DMS79 treated with DMSO at 0.1 percent for 48 hours (cell line): ENCODE results near the gene MRNIP.
"Not testable (repeated sequence)": the region's sequence is repeated elsewhere in the genome, so short reads cannot be mapped to it uniquely, and the experiment has no call there.

ENCODE experiments used
- DNase-seq: peaks from one replicate; lab custom pipeline; 2025; lab: John Stamatoyannopoulos, UW

MRNIP gene

DNA sequence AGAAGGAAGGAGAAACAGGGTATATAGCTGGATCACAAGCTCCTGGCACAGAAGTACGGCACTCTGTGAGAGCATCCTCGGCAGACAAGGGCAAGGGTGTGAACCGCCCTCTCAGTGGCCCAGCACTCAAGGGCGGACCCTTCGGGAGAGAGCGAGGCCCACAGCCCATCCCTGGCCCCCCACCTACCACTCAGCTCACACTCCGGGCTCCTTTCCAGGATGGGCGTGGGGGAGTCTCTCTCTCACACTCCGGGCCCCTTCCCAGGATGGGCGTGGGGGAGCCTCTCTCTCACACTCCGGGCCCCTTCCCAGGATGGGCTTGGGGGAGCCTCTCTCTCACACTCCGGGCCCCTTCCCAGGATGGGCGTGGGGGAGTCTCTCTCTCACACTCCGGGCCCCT, 12.9 kb upstream of the MRNIP start:
- not testable (repeated sequence) for DNase-seq

DNA sequence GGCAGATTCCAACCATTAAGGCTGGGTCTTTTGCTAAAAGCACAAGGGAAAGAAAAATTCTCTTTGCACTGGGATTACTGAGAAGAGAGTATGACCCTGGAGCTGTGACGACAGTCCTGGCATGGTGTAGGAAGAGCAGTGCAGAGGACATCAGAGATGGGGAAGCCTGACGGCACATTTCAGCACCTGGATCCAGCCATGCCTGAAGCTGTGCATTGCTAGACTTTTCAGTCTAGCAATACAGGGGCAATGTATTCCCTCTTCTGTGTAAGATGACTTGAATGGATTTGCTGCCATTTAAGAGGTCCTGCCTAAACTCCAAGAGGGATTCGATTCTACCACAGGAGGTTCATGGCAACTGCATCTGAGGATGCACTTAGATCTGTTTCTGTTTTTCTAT, 12.3 kb upstream of the MRNIP start:
- DNase-seq, result no peak

GRCh38 chr5:179870403-179870903, 11.8 kb upstream of the MRNIP start:
- DNase-seq, result peak; percentile 52

- DNase-seq, result no peak
Measured at GRCh38 chr5:179869641-179870402, 11.2 kb upstream of the MRNIP start.

DNA sequence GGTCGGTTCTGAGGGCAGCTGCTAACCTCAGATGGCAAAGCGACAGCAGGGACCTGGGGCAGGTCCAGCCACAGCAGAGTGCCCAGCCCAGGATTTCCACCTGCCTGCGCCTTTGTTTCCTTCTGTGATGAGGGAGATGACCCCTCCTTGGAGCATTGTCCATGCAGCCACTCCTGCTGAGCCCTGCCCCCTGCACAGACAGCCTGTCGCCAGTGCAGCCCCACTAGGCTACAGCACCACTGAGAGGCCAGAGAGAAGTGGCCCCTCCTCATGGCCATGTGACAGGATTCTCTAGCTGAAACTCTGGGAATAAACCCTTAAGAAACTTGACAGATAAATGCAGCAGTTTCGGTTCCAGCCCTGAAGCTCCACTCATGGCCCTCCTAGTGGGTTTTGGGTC, 10.5 kb upstream of the MRNIP start:
- no peak for DNase-seq

DNA sequence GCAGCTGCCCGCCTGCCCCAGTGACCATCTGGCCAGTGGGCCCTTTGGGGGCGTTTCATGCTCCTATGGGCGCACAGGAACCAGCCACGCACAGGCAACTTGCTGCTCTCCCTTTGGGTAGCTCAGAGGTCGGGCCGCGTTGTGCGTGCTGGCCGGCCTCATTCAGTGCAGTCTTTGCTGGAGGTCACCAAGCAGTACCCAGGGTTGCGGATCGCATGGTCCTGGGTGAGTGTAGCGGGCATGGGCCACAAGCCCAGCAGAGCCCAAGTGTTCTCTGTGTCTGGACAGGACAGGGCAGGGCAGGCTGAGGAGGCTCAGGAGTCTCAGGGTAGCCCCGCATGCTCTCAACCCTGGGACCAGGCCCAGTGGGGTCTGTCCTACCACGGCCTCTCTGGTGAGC, 9.9 kb upstream of the MRNIP start:
- no peak for DNase-seq

GRCh38 chr5:179867476-179867875, 8.9 kb upstream of the MRNIP start:
- DNase-seq, result no peak

GRCh38 chr5:179867079-179867465, 8.5 kb upstream of the MRNIP start:
- DNase-seq, result no peak

DNA sequence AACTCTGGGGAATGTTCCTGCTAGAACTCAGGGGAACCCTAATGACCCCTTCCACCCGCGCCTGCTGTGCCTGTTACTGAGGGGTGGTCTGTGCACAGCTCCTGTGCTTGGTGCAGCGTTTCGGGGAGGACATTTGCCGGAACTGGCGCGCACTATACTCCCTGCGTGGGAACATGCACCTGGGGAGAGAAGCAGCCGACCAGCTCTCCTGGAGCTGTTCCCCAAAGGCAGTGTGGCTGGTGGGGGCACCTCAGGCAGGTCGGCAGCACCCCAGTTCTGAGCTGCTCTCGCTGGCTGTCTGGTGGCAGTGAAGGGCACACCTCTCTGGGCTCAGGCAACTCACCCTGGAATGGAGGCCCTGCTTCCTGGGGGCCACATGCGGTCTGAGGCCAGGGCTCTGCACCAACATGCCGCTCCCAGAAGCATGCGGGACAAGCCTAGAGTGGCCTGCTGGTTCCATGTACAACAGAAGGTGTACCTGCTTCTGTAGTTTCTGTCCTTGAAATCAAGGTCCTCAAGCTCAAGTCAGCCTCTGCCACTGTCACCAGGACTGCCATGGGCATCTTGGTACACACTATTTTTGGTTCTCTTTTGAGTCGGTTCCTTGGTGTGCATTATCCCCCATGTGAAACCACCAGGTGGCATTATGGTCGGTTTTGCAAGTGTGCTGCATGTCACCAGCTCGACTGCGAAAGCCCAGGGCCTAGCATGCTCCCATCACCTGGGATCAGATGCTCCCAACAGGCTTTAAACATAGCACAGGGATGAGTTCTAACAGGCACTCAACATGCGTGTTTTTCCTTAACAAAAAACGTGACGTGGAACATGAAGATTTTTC, 7.8 kb upstream of the MRNIP start:
- DNase-seq, result no peak

GRCh38 chr5:179865491-179866240, 7.0 kb upstream of the MRNIP start:
- DNase-seq, result no peak

DNA sequence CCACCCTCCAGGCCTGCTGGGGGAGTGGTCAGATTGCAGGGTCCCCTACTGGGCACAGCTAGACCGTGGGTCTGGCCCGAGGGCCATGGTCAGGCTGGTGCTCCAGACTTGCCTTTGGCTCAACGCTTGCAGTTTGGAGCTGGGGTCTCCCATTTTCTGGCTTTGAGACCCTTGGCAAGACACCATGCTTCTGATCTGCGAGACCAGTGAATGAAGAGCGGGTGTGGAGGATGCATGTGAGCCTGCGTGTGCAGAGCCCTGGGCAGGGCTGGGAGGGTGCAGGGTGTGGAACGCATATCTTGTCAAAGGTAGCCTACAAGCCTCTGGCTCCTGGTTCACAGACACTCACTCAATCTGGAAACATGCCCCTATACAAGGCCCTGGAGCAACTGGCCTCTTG, 6.1 kb upstream of the MRNIP start:
- DNase-seq, result no peak

GRCh38 chr5:179863449-179864085, 5.0 kb upstream of the MRNIP start:
- no peak for DNase-seq

DNA sequence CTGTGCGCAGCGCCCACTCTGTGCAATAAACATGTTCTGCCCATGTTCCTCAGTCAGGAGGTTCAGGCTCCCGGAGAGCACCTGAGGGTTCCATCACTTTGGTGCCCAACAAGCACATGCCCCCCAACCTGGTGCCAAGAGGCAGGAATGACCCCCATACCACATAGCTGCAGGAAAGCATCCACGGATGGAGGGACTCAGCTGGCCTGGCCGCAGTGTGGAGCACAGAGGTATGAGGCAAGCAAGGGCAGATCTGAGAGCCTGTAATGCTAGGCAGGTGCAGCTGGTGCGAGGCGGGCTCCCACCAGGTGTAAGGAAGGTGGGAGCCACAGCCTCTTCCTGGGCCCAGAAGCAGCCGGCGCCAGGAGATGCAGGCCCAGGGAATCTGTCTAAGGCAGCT, 4.3 kb upstream of the MRNIP start:
- no peak for DNase-seq

GRCh38 chr5:179862296-179862695, 3.7 kb upstream of the MRNIP start:
- no peak for DNase-seq

DNA sequence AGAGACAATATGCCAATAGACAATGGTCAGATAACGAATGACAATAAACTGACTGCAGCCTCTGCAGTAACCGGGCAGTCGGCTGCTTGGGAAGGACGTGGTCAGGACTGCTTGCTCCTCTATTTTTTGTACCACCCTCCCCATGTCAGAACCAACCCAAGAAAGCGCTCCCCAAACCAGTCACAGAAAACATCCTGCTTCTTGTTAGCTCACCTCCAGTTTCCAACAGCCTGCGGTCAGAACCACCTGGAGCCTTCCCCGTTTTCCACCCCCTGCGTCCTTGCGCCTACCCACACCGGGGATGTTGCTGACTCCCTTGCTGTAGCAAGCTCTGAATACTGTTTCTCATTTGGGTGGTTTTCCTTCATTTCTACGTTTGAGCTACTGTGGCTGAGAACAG, 1.7 kb upstream of the MRNIP start:
- DNase-seq, result no peak

DNA sequence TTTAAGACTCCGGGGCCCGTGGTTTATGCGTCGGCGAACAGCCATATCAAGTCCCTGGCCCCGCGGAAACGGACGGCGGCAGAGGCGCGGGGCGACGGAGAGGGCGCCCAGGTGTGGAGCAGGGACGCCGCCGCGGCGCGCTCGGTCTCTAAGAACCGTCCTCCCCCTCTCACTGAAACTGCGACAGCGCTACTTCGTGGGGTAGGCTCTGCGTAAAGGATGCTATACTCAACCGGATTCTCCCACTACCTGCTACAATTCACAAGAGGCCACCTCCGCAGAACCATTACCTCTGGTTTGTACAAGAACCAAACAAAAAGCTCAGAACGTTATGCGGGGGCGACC, 404 bp downstream of the MRNIP start:
- DNase-seq, result peak; percentile 51

DNA sequence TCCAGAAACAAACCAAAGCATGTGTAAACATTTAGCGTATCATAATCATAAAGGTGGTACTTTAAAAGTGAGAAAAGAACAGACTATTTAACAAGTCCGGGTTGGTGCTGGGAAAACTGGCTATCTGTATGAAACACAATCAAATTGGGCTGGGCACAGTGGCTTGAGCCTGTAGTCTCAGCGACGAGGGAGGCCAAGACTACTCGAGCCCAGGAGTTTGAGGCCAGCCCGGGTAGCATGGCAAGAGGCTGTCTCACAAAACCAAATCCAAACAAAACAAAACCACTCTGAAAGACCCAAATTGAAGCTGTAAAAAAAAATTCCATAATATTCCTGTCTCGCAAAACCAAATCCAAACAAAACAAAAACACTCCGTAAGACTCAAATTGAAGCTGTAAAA, 4.3 kb downstream of the MRNIP start:
- no peak for DNase-seq

- DNase-seq, result no peak
Measured at GRCh38 chr5:179852993-179853547, 5.5 kb downstream of the MRNIP start.

- no peak for DNase-seq
Measured at GRCh38 chr5:179841621-179842020, 17.0 kb downstream of the MRNIP start.

GRCh38 chr5:179840766-179841165, 17.9 kb downstream of the MRNIP start:
- no peak for DNase-seq

DNA sequence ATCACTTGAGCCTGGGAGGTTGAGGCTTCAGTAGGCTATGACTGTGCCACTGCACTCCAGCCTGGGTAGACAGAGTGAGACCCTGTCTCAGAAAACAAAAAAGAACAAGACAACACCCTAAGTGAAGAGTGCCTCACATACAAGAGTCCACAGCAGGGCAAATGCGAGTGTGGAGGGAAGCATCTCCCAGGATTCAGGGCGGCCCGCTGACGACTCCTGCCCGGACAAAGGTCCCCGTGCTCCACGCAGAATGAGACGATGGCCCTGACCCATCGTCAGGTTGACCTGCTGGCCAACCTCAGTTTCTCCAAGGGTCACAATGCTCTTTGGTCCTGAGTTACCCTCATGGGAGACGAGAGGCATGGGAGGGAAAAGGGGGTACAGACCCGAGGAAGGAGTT, 18.3 kb downstream of the MRNIP start:
- DNase-seq, result no peak
